ENCODE results near the gene DNAJC5G. TPM values are rescaled to one million over a fixed set of nuclear protein-coding genes. Genes with fewer than 3 reads are reported as not detected.
A peak's percentile ranks its signal among the peaks of the same experiment; 100 is the strongest.

DNAJC5G gene
- total and polyA plus RNA-seq, 9 of the 15 experiments (the other 6 are each of a cell fraction or from before 2014, with no cell fraction given), result not detected

DNA sequence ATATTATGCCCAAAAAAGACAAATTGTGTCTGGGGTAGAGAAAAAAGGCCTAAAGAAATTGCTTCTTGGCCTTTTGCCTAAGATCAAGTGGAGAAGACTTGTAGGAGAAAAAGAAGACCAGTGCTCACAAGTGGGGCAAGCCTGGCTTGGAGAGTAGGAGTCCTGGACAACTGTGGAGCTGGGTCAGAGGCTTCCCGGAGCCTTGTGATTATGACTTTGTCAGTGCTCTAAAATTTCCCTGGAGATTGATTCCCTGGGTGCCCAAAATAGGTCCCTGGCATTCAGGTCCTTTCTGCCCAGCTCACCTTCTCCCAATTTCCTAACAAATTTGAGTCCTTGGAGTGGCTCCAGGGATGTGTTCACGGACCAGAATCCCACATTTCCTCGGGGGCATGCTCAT lies 6.2 kb downstream of the DNAJC5G start:
- no peak for FAIRE-seq
- Histone ChIP-seq H4K20me1 (replicated peaks; ENCODE audit: control insufficient read depth, insufficient read depth, low read length) (no peaks in the 10 kb centered on the region), H3K27me3 (ENCODE audit: control insufficient read depth in 2 of 2, insufficient read depth in 2 of 2, low read length in 2 of 2) (peaks cover 0 to 4% of the 10 kb centered on the region in 2 experiments; a peak in 1 of 5 replicates), H3K4me1 (replicated peaks in 1 of 2; ENCODE audit: control insufficient read depth in 2 of 2, insufficient read depth in 2 of 2, low read length in 2 of 2) (peaks cover 6 to 17% of the 10 kb centered on the region in 2 experiments), H3K9ac (ENCODE audit: insufficient read depth in 1 of 2, low read depth in 2 of 2, low read length in 2 of 2) (no peak overlapping the region), H3K36me3 (ENCODE audit: control insufficient read depth, insufficient read depth, low read length) (no peaks in the 10 kb centered on the region), H3K27ac (ENCODE audit: extremely low read depth, low read depth, low read length) (no peak overlapping the region), H3K4me3 (no peak overlapping the region), H3K9me1 (ENCODE audit: control insufficient read depth, insufficient read depth, low read length) (no peaks in the 10 kb centered on the region), H3K9me3 (replicated peaks; ENCODE audit: control insufficient read depth, insufficient read depth, low read depth, low read length) (no peaks in the 10 kb centered on the region), H3K4me2 (ENCODE audit: insufficient read depth, low read length) (no peak overlapping the region), H2AFZ (ENCODE audit: low read depth, low read length) (no peak overlapping the region), H3K79me2 (ENCODE audit: control insufficient read depth, insufficient read depth, low read length) (no peaks in the 10 kb centered on the region)
- no peak for DNase-seq (ENCODE audit: extremely low read depth in 1 of 4, low spot score in 3 of 4)
- ATAC-seq, result no peak
- BruUV-seq (replicated peaks), result no TSS peak
- ChIA-PET CTCF (ENCODE audit: low intra/inter-chr PET ratio) (no interaction called here), POLR2A (interaction anchor here (0.6 to 1.3 kb wide), 6 partner anchors 10 to 664 kb away, joined by 3 to 6 read pairs (median 4); no protein-coding TSS in a partner anchor)
- 25% methylated on average over 3 of the region's 3 CpGs for WGBS (ENCODE audit: insufficient coverage, low coverage, missing lambda C conversion rate)
- in situ Hi-C loops (cut with MboI), result loop anchor here (5.0 kb wide), 1 partner anchor 184 kb away; no protein-coding TSS in a partner anchor
- intact Hi-C loops (cut with micrococcal nuclease), result loop anchor here (10.0 kb wide), 1 partner anchor 437 kb away; the partner anchor contains the start of gene DPYSL5
- TF ChIP-seq TAF15 (IDR thresholded peaks at IDR 0.05; ENCODE audit: low read depth, low read length), result no peak

GRCh38 chr2:27281855-27282559 lies 6.8 kb downstream of the DNAJC5G start, which contains the start of gene TRIM54:
TRIM54 (plus strand) TSS chr2:27282429; CDS start chr2:27282732, 303 bp downstream.
- in situ Hi-C loops (cut with MboI) (loop anchor here (5.0 kb wide), 1 partner anchor 185 kb away; no protein-coding TSS in a partner anchor), intact Hi-C loops (cut with micrococcal nuclease) (loop anchor here (10.0 kb wide), 1 partner anchor 437 kb away; the partner anchor contains the start of gene DPYSL5)
- Histone ChIP-seq H3K79me2 (ENCODE audit: control insufficient read depth, insufficient read depth, low read length) (no peaks in the 10 kb centered on the region), H3K4me1 (replicated peaks in 1 of 2; ENCODE audit: control insufficient read depth in 2 of 2, insufficient read depth in 2 of 2, low read length in 2 of 2) (peaks cover 6 to 17% of the 10 kb centered on the region in 2 experiments), H3K9ac (ENCODE audit: insufficient read depth in 1 of 2, low read depth in 2 of 2, low read length in 2 of 2) (peak within 1 kb of the TSS in 1 of 2 experiments; percentile 41; a peak in 1 of 4 replicates), H4K20me1 (replicated peaks; ENCODE audit: control insufficient read depth, insufficient read depth, low read length) (no peaks in the 10 kb centered on the region), H3K36me3 (ENCODE audit: control insufficient read depth, insufficient read depth, low read length) (no peaks in the 10 kb centered on the region), H3K9me1 (ENCODE audit: control insufficient read depth, insufficient read depth, low read length) (no peaks in the 10 kb centered on the region), H3K4me2 (ENCODE audit: insufficient read depth, low read length) (no peak within 1 kb of the TSS), H3K27ac (ENCODE audit: extremely low read depth, low read depth, low read length) (no peak within 1 kb of the TSS), H3K9me3 (replicated peaks; ENCODE audit: control insufficient read depth, insufficient read depth, low read depth, low read length) (no peaks in the 10 kb centered on the region), H3K4me3 (no peak within 1 kb of the TSS), H2AFZ (ENCODE audit: low read depth, low read length) (peak within 1 kb of the TSS; percentile 62), H3K27me3 (ENCODE audit: control insufficient read depth in 2 of 2, insufficient read depth in 2 of 2, low read length in 2 of 2) (peaks cover 0 to 4% of the 10 kb centered on the region in 2 experiments; a peak in 1 of 5 replicates)
- no TSS peak for BruUV-seq (replicated peaks)
- POLR2A ChIA-PET, result interaction anchor here (0.6 to 1.4 kb wide), 11 partner anchors 11 to 332 kb away, joined by 3 to 8 read pairs (median 3); no protein-coding TSS in a partner anchor
- 43% methylated on average over 4 of the region's 5 CpGs for WGBS (ENCODE audit: insufficient coverage, low coverage, missing lambda C conversion rate)
- ATAC-seq (peak; percentile 37; the same call in 1 of the 3 replicates), FAIRE-seq (peak; percentile 19), DNase-seq (ENCODE audit: extremely low read depth in 1 of 4, low spot score in 3 of 4) (no peak)
- CTCF ChIA-PET (ENCODE audit: low intra/inter-chr PET ratio), result no interaction called here
- TF ChIP-seq CTCFL (IDR thresholded peaks at IDR 0.05; ENCODE audit: borderline replicate concordance, insufficient read depth, low read depth, low read length, poor library complexity, severe bottlenecking) (no peak), ZZZ3 (IDR thresholded peaks at IDR 0.05) (no peak), MCM7 (IDR thresholded peaks at IDR 0.05) (no peak), RAD51 (IDR thresholded peaks at IDR 0.05; ENCODE audit: borderline replicate concordance, low read depth) (no peak), C11orf30 (IDR thresholded peaks at IDR 0.05; ENCODE audit: low read depth) (no peak), E2F1 (CRISPR knock-in tag; IDR thresholded peaks at IDR 0.05) (no peak), SMARCC2 (IDR thresholded peaks at IDR 0.05; ENCODE audit: low read depth) (no peak)

Data from K562 (cell line).